Measurements from ENCODE around the gene LYSMD3.

DNA sequence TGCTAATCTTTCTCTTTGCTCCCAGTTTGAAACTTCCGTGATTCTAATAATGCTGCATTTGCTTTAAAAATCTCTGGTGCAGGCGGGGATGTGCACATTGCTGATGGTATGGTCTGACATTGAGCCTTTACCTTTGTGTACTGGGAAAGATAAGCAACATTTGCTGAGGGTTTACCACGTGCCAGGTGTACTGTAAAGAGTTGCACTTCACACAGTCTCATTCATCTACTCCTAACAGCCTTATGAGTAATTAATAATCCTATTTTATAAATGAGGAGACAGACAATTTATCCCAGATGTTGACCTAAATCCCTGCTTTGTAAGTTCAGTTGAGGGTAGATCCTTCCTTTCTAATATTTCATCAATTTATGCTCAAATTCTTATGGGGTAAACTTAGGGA lies 28.5 kb upstream of the LYSMD3 start:
- TF ChIP-seq, protein P1, sequence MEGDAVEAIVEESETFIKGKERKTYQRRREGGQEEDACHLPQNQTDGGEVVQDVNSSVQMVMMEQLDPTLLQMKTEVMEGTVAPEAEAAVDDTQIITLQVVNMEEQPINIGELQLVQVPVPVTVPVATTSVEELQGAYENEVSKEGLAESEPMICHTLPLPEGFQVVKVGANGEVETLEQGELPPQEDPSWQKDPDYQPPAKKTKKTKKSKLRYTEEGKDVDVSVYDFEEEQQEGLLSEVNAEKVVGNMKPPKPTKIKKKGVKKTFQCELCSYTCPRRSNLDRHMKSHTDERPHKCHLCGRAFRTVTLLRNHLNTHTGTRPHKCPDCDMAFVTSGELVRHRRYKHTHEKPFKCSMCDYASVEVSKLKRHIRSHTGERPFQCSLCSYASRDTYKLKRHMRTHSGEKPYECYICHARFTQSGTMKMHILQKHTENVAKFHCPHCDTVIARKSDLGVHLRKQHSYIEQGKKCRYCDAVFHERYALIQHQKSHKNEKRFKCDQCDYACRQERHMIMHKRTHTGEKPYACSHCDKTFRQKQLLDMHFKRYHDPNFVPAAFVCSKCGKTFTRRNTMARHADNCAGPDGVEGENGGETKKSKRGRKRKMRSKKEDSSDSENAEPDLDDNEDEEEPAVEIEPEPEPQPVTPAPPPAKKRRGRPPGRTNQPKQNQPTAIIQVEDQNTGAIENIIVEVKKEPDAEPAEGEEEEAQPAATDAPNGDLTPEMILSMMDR (IDR thresholded peaks at IDR 0.05 in 4 of 5, conservative IDR thresholded peaks at IDR 0.05 in 1 of 5), result no peak
- no peak for TF ChIP-seq POLR2A (IDR thresholded peaks at IDR 0.05)

Measured in gastrocnemius medialis (tissue), 4 donors.